Gastrocnemius medialis (tissue), 4 donors: Measurements from ENCODE around the gene ZP4. TPM values are rescaled to one million over a fixed set of nuclear protein-coding genes. Genes with fewer than 3 reads are reported as not detected.
"Not testable (repeated sequence)": the region's sequence is repeated elsewhere in the genome, so short reads cannot be mapped to it uniquely, and the experiment has no call there.

Experiments used
- ATAC-seq, 2 donors: fragments of 150-250 bp; one replicate each; pipeline ENCODE4 v1.9.1; 2016
- DNase-seq, 2 donors: peaks; one replicate each; pipeline ENCODE4 v3.0.0-alpha.2; 2019
- H3K27ac ChIP-seq, 4 donors: fragments of 200-600 bp; sonication (generic); 1 replicate in 1 of 4; 2 replicates in 3 of 4; pipeline ENCODE4 v1.5.1; 2016 to 2018; ENCODE audit warnings: mild to moderate bottlenecking in 2 of 4, moderate library complexity in 1 of 4
- H3K27me3 ChIP-seq, 3 donors: fragments of 200-600 bp; sonication (generic) in 2 of 3; 1 replicate in 1 of 3; 2 replicates in 2 of 3; pipeline versions ENCODE4 v1.5.1 to v1.6.0; 2016 to 2019; ENCODE audit warnings: mild to moderate bottlenecking in 1 of 3, moderate library complexity in 1 of 3
- H3K36me3 ChIP-seq, 2 donors: fragments of 200-600 bp; sonication (generic) in 1 of 2; one replicate each; pipeline ENCODE4 v1.5.1; 2017 to 2018
- H3K4me1 ChIP-seq, 2 donors: fragments of 200-600 bp; sonication (generic) in 1 of 2; one replicate each; pipeline ENCODE4 v1.5.1; 2016 to 2017; ENCODE audit warnings: mild to moderate bottlenecking in 2 of 2
- H3K4me3 ChIP-seq, 4 donors: fragments of 200-600 bp; sonication (generic) in 3 of 4; 1 replicate in 1 of 4; 2 replicates in 3 of 4; pipeline ENCODE4 v1.5.1; 2016 to 2019; ENCODE audit warnings: mild to moderate bottlenecking in 2 of 4
- H3K9me3 ChIP-seq, 3 donors: fragments of 200-600 bp; sonication (generic) in 2 of 3; 1 replicate in 1 of 3; 2 replicates in 2 of 3; pipeline ENCODE4 v1.5.1; 2016 to 2019
- POLR2A ChIP-seq, 2 donors: fragments of 450-650 bp; IDR thresholded peaks; one replicate each; pipeline ENCODE4 v1.6.1; 2017; ENCODE audit warnings: antibody characterized with exemption in 2 of 2, mild to moderate bottlenecking in 2 of 2, moderate library complexity in 2 of 2
- in situ Hi-C, 4 donors: fragments of 200-750 bp; cut with MboI; loops; one replicate each; pipeline versions ENCODE4 v1.15.0 to v1.8.0; 2017; ENCODE audit warnings: low sequenced_read_pairs in 4 of 4
- intact Hi-C: fragments of 100-400 bp; cut with DNase I; formaldehyde crosslinking; loops from one replicate; pipeline ENCODE4 v1.15.1; 2023; ENCODE audit warnings: low total_unique reads
- total RNA-seq, 4 donors: library from RNA; depleted of rRNA; stranded (reverse); fragments of >200 nt; gene quantifications; one replicate each; pipeline versions ENCODE4 v1.1.0 to v1.2.3, GENCODE V29; 2016
- TF ChIP-seq, protein P1 (sequence below), 5 experiments: fragments of 450-650 bp in 3 of 5; fragments of 200-600 bp in 2 of 5; sonication (generic) in 2 of 5; IDR thresholded peaks in 4 of 5; conservative IDR thresholded peaks in 1 of 5; 1 replicate in 4 of 5; 2 replicates in 1 of 5; pipeline ENCODE4 v1.5.1; 2016 to 2019; ENCODE audit warnings: antibody characterized with exemption in 5 of 5, mild to moderate bottlenecking in 3 of 5, moderate library complexity in 3 of 5

ZP4 gene
- total RNA-seq, 4 donors from 2014 or later: not detected

DNA sequence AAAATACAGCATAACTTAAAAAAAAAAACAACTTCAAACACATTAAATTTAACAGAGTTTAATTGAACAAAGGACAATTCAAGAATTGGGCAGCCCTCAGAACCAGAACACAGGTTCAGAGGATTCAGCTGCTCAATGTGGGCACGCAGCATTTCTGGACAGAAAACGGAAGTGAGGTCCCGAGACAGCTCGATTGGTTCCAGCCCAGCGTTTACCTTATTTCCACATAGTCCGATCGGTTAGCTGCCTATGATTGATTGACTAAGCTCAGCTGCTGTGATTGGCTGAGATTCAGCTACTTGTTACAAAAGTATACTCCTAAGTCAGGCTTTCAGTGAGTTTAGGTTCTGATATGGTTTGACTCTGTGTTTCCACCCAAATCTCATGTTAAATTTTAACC is 33.3 kb downstream of the ZP4 start:
- intact Hi-C loops (no loop called here), in situ Hi-C loops (no loop called here)

DNA sequence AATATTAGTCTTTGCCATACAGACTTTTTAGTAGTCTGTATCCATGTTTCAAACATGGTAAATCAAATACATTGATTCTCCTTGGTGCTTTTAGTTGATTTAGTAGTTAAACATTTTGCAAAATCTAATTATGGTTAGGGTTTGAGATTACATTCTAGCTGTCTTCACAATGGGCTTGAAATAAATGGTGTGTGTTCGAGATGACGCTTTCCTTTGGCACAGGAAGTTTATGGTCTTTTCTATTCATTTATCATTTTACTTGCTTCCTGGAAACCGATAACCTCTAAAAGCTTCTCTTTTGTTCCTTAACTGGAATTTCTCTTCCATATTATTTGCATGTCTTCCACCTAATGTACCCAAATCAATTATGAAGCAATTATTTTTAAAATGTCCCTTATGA is 38.4 kb downstream of the ZP4 start:
- in situ Hi-C loops: no loop called here
- Histone ChIP-seq H3K27me3 (no peaks in the 10 kb centered on the region), H3K27ac (no peak overlapping the region), H3K9me3 (no peaks in the 10 kb centered on the region), H3K4me3 (no peak overlapping the region), H3K36me3 (no peaks in the 10 kb centered on the region), H3K4me1 (no peaks in the 10 kb centered on the region)
- intact Hi-C loops: no loop called here
- ATAC-seq (no peak), DNase-seq (no peak)
- TF ChIP-seq, protein P1, sequence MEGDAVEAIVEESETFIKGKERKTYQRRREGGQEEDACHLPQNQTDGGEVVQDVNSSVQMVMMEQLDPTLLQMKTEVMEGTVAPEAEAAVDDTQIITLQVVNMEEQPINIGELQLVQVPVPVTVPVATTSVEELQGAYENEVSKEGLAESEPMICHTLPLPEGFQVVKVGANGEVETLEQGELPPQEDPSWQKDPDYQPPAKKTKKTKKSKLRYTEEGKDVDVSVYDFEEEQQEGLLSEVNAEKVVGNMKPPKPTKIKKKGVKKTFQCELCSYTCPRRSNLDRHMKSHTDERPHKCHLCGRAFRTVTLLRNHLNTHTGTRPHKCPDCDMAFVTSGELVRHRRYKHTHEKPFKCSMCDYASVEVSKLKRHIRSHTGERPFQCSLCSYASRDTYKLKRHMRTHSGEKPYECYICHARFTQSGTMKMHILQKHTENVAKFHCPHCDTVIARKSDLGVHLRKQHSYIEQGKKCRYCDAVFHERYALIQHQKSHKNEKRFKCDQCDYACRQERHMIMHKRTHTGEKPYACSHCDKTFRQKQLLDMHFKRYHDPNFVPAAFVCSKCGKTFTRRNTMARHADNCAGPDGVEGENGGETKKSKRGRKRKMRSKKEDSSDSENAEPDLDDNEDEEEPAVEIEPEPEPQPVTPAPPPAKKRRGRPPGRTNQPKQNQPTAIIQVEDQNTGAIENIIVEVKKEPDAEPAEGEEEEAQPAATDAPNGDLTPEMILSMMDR (IDR thresholded peaks at IDR 0.05 in 4 of 5, conservative IDR thresholded peaks at IDR 0.05 in 1 of 5): no peak
- no peak for TF ChIP-seq POLR2A (IDR thresholded peaks at IDR 0.05)

More for the DNA sequence above, 33.3 kb downstream of the ZP4 start:
- Histone ChIP-seq H3K9me3 (no peaks in the 10 kb centered on the region), H3K4me3 (no peak overlapping the region), H3K4me1 (no peaks in the 10 kb centered on the region), H3K27me3 (no peaks in the 10 kb centered on the region), H3K36me3 (no peaks in the 10 kb centered on the region), H3K27ac (no peak overlapping the region)
- TF ChIP-seq POLR2A (IDR thresholded peaks at IDR 0.05): no peak
- TF ChIP-seq, protein P1 (IDR thresholded peaks at IDR 0.05 in 4 of 5, conservative IDR thresholded peaks at IDR 0.05 in 1 of 5): no peak
- no peak for DNase-seq
- ATAC-seq: no peak

- in situ Hi-C loops: no loop called here
- Histone ChIP-seq H3K4me1 (no peaks in the 10 kb centered on the region), H3K4me3 (no peak overlapping the region), H3K36me3 (no peaks in the 10 kb centered on the region), H3K9me3 (no peaks in the 10 kb centered on the region), H3K27ac (no peak overlapping the region), H3K27me3 (no peaks in the 10 kb centered on the region)
- DNase-seq: no peak
- TF ChIP-seq POLR2A (IDR thresholded peaks at IDR 0.05): no peak
- TF ChIP-seq, protein P1 (IDR thresholded peaks at IDR 0.05 in 4 of 5, conservative IDR thresholded peaks at IDR 0.05 in 1 of 5): no peak
- no peak for ATAC-seq
- intact Hi-C loops: no loop called here
These were observed 39.4 kb downstream of the ZP4 start for GRCh38 chr1:237851210-237851845.

DNA sequence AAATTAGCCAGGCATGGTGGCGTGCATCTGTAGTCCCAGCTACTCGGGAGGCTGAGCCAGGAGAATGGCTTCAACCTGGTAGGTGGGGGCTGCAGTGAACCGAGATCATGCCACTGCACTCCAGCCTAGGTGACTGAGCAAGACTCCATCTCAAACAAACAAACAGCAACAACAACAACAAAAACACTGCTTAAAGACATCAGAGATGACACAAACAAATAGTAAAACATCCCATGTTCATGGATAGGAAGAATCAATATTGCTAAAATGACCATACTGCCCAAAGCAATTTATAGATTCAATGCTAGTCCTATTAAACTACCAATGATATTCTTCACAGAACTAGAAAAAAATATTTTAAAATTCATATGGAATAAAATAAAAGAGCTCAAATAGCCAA is 47.2 kb downstream of the ZP4 start:
- intact Hi-C loops, H3K27me3 ChIP-seq, H3K9me3 ChIP-seq: not testable (repeated sequence)

GRCh38 chr1:237841485-237841884 is 49.2 kb downstream of the ZP4 start:
- H3K4me3 ChIP-seq: no peak overlapping the region
- H3K27me3 ChIP-seq: no peaks in the 10 kb centered on the region
- no peak for TF ChIP-seq POLR2A (IDR thresholded peaks at IDR 0.05)
- TF ChIP-seq, protein P1 (IDR thresholded peaks at IDR 0.05 in 4 of 5, conservative IDR thresholded peaks at IDR 0.05 in 1 of 5): no peak
- no peaks in the 10 kb centered on the region for H3K4me1 ChIP-seq
- in situ Hi-C loops: no loop called here
- ATAC-seq (no peak), DNase-seq (no peak)
- no peak overlapping the region for H3K27ac ChIP-seq
- no peaks in the 10 kb centered on the region for H3K36me3 ChIP-seq
- no peaks in the 10 kb centered on the region for H3K9me3 ChIP-seq
- intact Hi-C loops: no loop called here

More for the DNA sequence above, 47.2 kb downstream of the ZP4 start:
- H3K4me3 ChIP-seq, in situ Hi-C loops, H3K27ac ChIP-seq, ATAC-seq, H3K4me1 ChIP-seq, H3K36me3 ChIP-seq, DNase-seq: not testable (repeated sequence)
